Stomach (tissue), 9 donors: ENCODE results near the gene CAMSAP2. TPM values are rescaled to one million over a fixed set of nuclear protein-coding genes. Genes with fewer than 3 reads are reported as not detected.
A peak's percentile ranks its signal among the peaks of the same experiment; 100 is the strongest.

ENCODE experiments used
- DNase-seq, 2 donors: peaks; one replicate each; pipeline versions ENCODE4 v3.0.0 to v3.0.0-alpha.2; 2013 to 2019
- H3K27ac ChIP-seq, 5 donors: fragments of 200-600 bp in 4 of 5; sonication (generic) in 4 of 5; one replicate each; pipeline ENCODE4 v1.5.1; 2013 to 2019; ENCODE audit warnings: mild to moderate bottlenecking in 1 of 5, moderate library complexity in 1 of 5
- H3K27me3 ChIP-seq, 3 donors: fragments of 200-600 bp; sonication (generic); one replicate each; pipeline ENCODE4 v1.5.1; 2017 to 2019; ENCODE audit warnings: mixed run types in 1 of 3
- H3K36me3 ChIP-seq, 4 donors: fragments of 200-600 bp; sonication (generic); 1 replicate in 3 of 4; 2 replicates in 1 of 4; pipeline ENCODE4 v1.5.1; 2016 to 2019
- H3K4me1 ChIP-seq, 4 donors: fragments of 200-600 bp; sonication (generic); one replicate each; pipeline ENCODE4 v1.5.1; 2016 to 2019
- H3K4me3 ChIP-seq, 4 donors: fragments of 200-600 bp; sonication (generic) in 3 of 4; one replicate each; pipeline ENCODE4 v1.5.1; 2016 to 2019; ENCODE audit warnings: mild to moderate bottlenecking in 1 of 4
- H3K9me3 ChIP-seq, 4 donors: fragments of 200-600 bp; sonication (generic); one replicate each; pipeline ENCODE4 v1.5.1; 2016 to 2019
- EP300 ChIP-seq: sonication (generic); formaldehyde crosslinking; IDR thresholded peaks from one replicate; pipeline ENCODE4 v1.6.1; 2017; ENCODE audit warnings: antibody characterized with exemption
- POLR2A ChIP-seq, 4 donors: fragments of 450-650 bp; IDR thresholded peaks; one replicate each; pipeline ENCODE4 v1.6.1; 2016; ENCODE audit warnings: antibody characterized with exemption in 4 of 4, control low read depth in 2 of 4, mild to moderate bottlenecking in 1 of 4, moderate library complexity in 1 of 4
- POLR2AphosphoS5 ChIP-seq, 3 donors: sonication (generic); formaldehyde crosslinking; IDR thresholded peaks; one replicate each; pipeline ENCODE4 v1.6.1; 2016; ENCODE audit warnings: antibody characterized with exemption in 3 of 3
- WGBS, 5 donors: extraction: QIAGEN DNeasy Blood & Tissue Kit in 3 of 5; methylation state at CpG; one replicate each; pipeline versions ENCODE4 v1.1.5 to v1.1.7; 2013 to 2018; 5-methylcytosine and 5-hydroxymethylcytosine counted together
- intact Hi-C: fragments of 100-400 bp; cut with DNase I; formaldehyde crosslinking; loops from one replicate; pipeline ENCODE4 v1.15.1; 2023; ENCODE audit warnings: low total_unique reads
- polyA plus RNA-seq, 3 donors: library from polyadenylated mRNA; stranded (reverse); fragments of 200-250 nt; gene quantifications; one replicate each; pipeline ENCODE4 v1.2.3, GENCODE V29; 2013
- total RNA-seq, 5 donors: library from RNA; depleted of rRNA; stranded (reverse); fragments of >200 nt; gene quantifications; one replicate each; pipeline versions ENCODE4 v1.1.0 to v1.2.3, GENCODE V29; 2014 to 2016
- TF ChIP-seq, protein P1 (sequence below), 7 experiments: fragments of 450-650 bp in 4 of 7; fragments of 200-600 bp in 3 of 7; sonication (generic) in 3 of 7; IDR thresholded peaks; one replicate each; pipeline ENCODE4 v1.5.1; 2016 to 2019; ENCODE audit warnings: antibody characterized with exemption in 7 of 7, control low read depth in 2 of 7, mild to moderate bottlenecking in 1 of 7
- donor health status: healthy with polysubstance abuse.
- donor health status: Bipolar disorder and iron deficiency.
- donor health status: healthy.

The CAMSAP2 gene
- total and polyA plus RNA-seq, 8 donors = 4.5 to 35.4 (median 7.5) TPM

DNA sequence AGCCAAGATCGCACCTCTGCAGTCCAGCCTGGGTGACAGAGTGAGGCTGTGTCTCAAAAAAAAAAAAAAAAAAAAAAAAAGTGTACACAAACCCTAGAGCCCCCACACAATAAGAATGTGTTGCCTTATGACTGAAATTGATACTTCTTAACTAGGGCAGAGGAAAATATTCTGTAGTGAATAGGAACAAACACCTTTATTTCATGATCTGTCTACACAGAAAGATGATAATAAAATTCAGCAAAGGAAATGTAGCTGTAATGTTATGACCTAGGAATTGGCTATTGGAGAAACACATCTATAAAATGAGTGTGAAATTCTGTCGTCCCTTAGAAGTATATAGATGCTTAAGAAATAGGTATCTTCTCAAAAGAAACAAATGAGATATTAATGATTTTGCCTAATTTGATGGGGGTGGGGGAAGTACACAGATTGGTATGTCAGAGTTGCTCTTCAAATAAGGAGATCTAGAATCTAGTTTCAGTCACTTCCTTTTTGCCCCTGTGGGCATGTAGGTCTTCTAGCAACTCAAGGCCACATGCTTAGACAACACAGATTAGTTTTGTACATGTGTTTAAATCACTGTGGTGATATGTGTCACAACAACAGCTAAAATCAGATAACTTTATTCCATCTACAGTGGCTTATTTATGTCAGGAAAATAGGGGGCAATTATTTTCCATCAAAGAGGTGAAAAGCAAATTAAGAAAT is 123.4 kb downstream of the CAMSAP2 start:
- Histone ChIP-seq H3K27ac (peak overlapping the region in 1 of 5 donors; percentile 42), H3K36me3 (peaks cover 7 to 29% (median 23%) of the 10 kb centered on the region in 4 donors), H3K9me3 (no peaks in the 10 kb centered on the region), H3K27me3 (no peaks in the 10 kb centered on the region), H3K4me1 (peaks cover 0 to 12% (median 4%) of the 10 kb centered on the region in 4 donors), H3K4me3 (no peak overlapping the region)
- WGBS, 5 donors = 80 to 90% (median 85%) methylated on average over 2 of the region's 2 CpGs
- no peak for DNase-seq
- TF ChIP-seq EP300 (no peak), POLR2AphosphoS5 (IDR thresholded peaks at IDR 0.05) (no peak), POLR2A (IDR thresholded peaks at IDR 0.05) (no peak)
- TF ChIP-seq, protein P1, sequence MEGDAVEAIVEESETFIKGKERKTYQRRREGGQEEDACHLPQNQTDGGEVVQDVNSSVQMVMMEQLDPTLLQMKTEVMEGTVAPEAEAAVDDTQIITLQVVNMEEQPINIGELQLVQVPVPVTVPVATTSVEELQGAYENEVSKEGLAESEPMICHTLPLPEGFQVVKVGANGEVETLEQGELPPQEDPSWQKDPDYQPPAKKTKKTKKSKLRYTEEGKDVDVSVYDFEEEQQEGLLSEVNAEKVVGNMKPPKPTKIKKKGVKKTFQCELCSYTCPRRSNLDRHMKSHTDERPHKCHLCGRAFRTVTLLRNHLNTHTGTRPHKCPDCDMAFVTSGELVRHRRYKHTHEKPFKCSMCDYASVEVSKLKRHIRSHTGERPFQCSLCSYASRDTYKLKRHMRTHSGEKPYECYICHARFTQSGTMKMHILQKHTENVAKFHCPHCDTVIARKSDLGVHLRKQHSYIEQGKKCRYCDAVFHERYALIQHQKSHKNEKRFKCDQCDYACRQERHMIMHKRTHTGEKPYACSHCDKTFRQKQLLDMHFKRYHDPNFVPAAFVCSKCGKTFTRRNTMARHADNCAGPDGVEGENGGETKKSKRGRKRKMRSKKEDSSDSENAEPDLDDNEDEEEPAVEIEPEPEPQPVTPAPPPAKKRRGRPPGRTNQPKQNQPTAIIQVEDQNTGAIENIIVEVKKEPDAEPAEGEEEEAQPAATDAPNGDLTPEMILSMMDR (IDR thresholded peaks at IDR 0.05) = no peak
- intact Hi-C loops = no loop called here

DNA sequence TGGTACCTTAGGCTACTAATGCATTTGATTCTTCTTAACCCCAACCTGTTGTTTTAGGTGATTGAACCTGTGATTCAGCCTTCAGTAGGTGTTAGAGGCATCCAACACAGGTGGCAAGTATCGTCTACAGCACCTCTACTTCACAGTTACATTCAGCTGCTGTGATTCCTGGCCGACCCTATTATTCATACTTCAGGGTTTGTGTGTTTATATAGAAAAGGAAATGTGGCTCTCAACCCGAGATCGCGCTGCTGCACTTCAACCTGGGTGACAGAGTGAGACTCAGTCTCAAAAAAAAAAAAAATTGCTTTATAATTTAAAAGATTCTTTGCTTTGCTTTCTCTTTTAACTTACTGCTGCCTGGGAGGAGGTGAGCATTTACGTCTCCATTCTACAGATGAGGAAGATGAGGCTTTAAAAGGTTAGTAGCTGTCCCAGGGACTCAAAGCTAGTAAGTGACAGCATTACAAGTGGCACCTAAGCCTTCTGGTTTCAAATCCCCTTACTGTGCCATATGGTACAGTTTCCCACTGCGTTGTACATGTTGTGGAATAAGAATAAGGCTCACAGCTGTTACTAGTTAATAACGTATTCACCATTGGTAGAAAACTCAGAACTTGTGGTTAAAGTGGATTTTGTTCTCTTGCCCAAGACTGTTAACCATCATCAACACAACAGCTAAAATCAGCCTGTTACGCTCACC is 124.2 kb downstream of the CAMSAP2 start:
- no peak for DNase-seq
- no peak for TF ChIP-seq POLR2A (IDR thresholded peaks at IDR 0.05)
- no peak for TF ChIP-seq POLR2AphosphoS5 (IDR thresholded peaks at IDR 0.05)
- TF ChIP-seq, protein P1 (IDR thresholded peaks at IDR 0.05) = no peak
- no peak for TF ChIP-seq EP300
- Histone ChIP-seq H3K27me3 (no peaks in the 10 kb centered on the region), H3K9me3 (no peaks in the 10 kb centered on the region), H3K4me1 (peaks cover 0 to 13% (median 6%) of the 10 kb centered on the region in 4 donors), H3K4me3 (no peak overlapping the region), H3K36me3 (peaks cover 6 to 21% (median 16%) of the 10 kb centered on the region in 4 donors), H3K27ac (peak overlapping the region in 1 of 5 donors; percentile 42)
- intact Hi-C loops = no loop called here
- WGBS, 5 donors = 84 to 89% (median 85%) methylated on average over 9 of the region's 9 CpGs

DNA sequence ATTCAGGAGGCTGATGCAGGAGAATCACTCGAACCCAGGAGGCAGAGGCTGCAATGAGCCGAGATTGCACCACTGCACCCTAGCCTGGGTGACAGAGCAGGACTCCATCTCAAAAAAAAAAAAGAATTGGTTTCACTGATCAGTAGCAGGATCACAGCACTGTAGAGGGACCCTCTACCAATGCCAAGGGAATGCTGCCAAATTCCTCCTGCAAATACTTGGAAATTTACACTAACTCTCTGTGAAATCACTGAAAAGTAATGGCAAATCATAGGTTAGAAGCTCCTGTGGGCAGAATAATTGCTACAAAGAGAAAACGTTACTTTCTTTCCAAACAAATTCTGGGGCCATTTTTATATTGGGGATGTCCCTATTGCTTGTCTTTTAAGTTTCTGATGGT is 127.4 kb downstream of the CAMSAP2 start:
- intact Hi-C loops = no loop called here
- H3K27me3 ChIP-seq = peaks cover 0 to 19% (median 0%) of the 10 kb centered on the region in 3 donors
- DNase-seq = no peak
- no peaks in the 10 kb centered on the region for H3K9me3 ChIP-seq
- 70 to 77% (median 73%) methylated on average over 3 of the region's 3 CpGs for WGBS, 5 donors
- peaks cover 0 to 13% (median 6%) of the 10 kb centered on the region in 4 donors for H3K4me1 ChIP-seq
- H3K4me3 ChIP-seq = no peak overlapping the region
- TF ChIP-seq, protein P1 (IDR thresholded peaks at IDR 0.05) = no peak
- TF ChIP-seq EP300 (no peak), POLR2AphosphoS5 (IDR thresholded peaks at IDR 0.05) (no peak), POLR2A (IDR thresholded peaks at IDR 0.05) (no peak)
- H3K36me3 ChIP-seq = peaks cover 6 to 13% (median 10%) of the 10 kb centered on the region in 4 donors
- H3K27ac ChIP-seq = no peak overlapping the region

DNA sequence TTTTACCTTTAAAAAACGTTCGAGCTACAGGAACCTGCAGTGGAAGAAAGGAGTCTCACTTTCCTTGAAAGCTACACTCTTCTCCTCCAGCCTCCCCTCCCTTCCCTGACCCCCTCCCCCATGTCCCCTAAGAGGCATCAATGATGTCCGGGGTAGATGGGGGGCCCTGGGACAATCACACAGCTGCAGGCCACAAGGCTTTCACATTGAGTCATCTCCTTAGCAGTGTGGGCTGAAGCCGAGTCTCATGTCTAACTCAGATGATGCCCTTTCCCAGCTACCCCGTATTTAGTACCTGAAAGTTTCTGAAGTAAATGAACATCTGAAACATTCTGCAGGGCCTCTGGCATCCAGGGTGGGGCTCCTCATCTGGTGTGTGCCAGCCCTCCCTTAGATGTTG is 127.8 kb downstream of the CAMSAP2 start:
- Histone ChIP-seq H3K4me1 (peaks cover 0 to 13% (median 6%) of the 10 kb centered on the region in 4 donors), H3K27me3 (peaks cover 0 to 23% (median 1%) of the 10 kb centered on the region in 3 donors), H3K27ac (no peak overlapping the region), H3K4me3 (no peak overlapping the region), H3K36me3 (peaks cover 6 to 13% (median 10%) of the 10 kb centered on the region in 4 donors), H3K9me3 (no peaks in the 10 kb centered on the region)
- intact Hi-C loops = no loop called here
- 27 to 49% (median 34%) methylated on average over 5 of the region's 5 CpGs for WGBS, 5 donors
- DNase-seq = no peak
- TF ChIP-seq EP300 (no peak), POLR2A (IDR thresholded peaks at IDR 0.05) (no peak), POLR2AphosphoS5 (IDR thresholded peaks at IDR 0.05) (no peak)
- TF ChIP-seq, protein P1 (IDR thresholded peaks at IDR 0.05) = no peak
